ENCODE results near the gene DNAJB11.

DNA sequence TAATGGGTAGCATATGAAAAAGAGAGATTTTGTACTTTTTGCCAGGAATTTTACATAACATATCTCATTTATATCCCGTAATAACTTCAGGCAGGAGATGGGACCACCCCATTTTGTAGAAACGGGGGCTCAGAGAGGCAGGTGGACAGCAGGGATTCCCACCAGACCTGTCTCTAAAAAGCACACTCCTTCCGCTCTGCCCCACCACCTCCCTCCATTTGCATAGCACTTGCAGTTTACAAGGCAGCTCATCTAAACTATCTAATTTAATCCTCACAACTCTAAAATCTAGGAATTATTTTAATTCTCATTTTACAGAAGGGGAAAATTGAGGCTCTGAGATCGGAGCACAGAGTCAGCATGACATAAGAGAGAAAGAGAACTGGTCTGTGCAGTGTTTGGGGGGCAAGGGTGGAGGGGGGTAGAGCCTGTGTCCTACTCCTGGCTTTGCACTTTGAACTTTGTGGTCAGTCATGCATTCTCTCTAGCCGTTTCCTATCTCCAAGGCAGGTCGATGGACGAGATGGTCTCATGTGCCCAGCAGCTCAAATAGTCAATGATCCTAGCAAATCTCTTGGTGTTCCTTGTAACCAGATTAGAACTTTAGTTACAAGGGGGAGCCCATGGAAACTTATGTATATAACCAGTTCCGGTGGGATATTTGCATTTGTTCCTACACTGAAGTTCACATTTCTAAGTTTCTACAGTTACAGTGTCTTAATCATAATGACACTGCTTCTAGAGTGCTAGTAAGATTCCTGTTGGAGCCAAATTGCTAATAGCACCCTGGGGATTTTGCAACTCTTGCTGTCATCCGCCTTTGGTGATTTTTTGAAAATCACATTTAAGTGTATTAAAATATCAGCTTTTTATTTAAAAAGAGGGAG is 44.9 kb upstream of the DNAJB11 start:
- TF ChIP-seq, protein P1, sequence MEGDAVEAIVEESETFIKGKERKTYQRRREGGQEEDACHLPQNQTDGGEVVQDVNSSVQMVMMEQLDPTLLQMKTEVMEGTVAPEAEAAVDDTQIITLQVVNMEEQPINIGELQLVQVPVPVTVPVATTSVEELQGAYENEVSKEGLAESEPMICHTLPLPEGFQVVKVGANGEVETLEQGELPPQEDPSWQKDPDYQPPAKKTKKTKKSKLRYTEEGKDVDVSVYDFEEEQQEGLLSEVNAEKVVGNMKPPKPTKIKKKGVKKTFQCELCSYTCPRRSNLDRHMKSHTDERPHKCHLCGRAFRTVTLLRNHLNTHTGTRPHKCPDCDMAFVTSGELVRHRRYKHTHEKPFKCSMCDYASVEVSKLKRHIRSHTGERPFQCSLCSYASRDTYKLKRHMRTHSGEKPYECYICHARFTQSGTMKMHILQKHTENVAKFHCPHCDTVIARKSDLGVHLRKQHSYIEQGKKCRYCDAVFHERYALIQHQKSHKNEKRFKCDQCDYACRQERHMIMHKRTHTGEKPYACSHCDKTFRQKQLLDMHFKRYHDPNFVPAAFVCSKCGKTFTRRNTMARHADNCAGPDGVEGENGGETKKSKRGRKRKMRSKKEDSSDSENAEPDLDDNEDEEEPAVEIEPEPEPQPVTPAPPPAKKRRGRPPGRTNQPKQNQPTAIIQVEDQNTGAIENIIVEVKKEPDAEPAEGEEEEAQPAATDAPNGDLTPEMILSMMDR (IDR thresholded peaks at IDR 0.05) = no peak
- TF ChIP-seq POLR2AphosphoS5 (IDR thresholded peaks at IDR 0.05) (no peak), POLR2A (IDR thresholded peaks at IDR 0.05; ENCODE audit: low read depth) (no peak), EP300 (IDR thresholded peaks at IDR 0.05) (no peak)

Measured in esophagus muscularis mucosa (tissue), 4 donors.